B cell (primary cell): ENCODE results near the gene ABCA1. TPM values are rescaled to one million over a fixed set of nuclear protein-coding genes. Genes with fewer than 3 reads are reported as not detected.

ENCODE experiments used
- ATAC-seq: fragments of 200-7000 bp; cut with Tn5 transposase; one replicate; pipeline ENCODE4 v1.10.0; 2021; ENCODE audit warnings: low read depth, mild to moderate bottlenecking, moderate number of reproducible peaks, moderate library complexity
- CTCF ChIA-PET: fragments of 350-600 bp; sonication (Branson Sonifier 250); formaldehyde crosslinking; loops from one replicate; lab custom pipeline; 2021; ENCODE audit warnings: antibody characterized with exemption, inconsistent platforms; lab: Charles Lee
- POLR2A ChIA-PET: fragments of 350-600 bp; sonication (Branson Sonifier 250); formaldehyde crosslinking; loops from one replicate; lab custom pipeline; 2021; ENCODE audit warnings: antibody characterized with exemption; lab: Charles Lee
- DNase-seq: peaks from one replicate; pipeline ENCODE4 v3.0.0; 2013
- H2AFZ ChIP-seq: 2 replicates; pipeline ENCODE4 v1.6.1; 2012; ENCODE audit warnings: mild to moderate bottlenecking, low read depth, low read length; ENCODE audit not compliant: insufficient read depth, poor library complexity, severe bottlenecking
- H3K27ac ChIP-seq, 2 donors: 1 replicate in 1 of 2; 2 replicates in 1 of 2; pipeline ENCODE4 v1.5.1; 2012 to 2013; ENCODE audit warnings: low read length in 2 of 2, mild to moderate bottlenecking in 2 of 2, moderate library complexity in 1 of 2
- H3K27me3 ChIP-seq, 4 experiments: fragments of 200-600 bp in 1 of 4; sonication (generic) in 1 of 4; replicated peaks in 1 of 4; 1 replicate in 2 of 4; 2 replicates in 2 of 4; pipeline versions ENCODE4 v1.6.1 to v1.7.0; 2013 to 2016; ENCODE audit warnings: low read length in 3 of 4, mild to moderate bottlenecking in 2 of 4, mixed read lengths in 1 of 4, moderate library complexity in 1 of 4; ENCODE audit not compliant: insufficient read depth in 4 of 4, control insufficient read depth in 3 of 4; ENCODE audit errors: control extremely low read depth in 1 of 4
- H3K36me3 ChIP-seq, 2 experiments: replicated peaks in 1 of 2; 1 replicate in 1 of 2; 2 replicates in 1 of 2; pipeline versions ENCODE4 v1.6.1 to v1.7.1; 2013; ENCODE audit warnings: low read length in 1 of 2; ENCODE audit not compliant: insufficient read depth in 2 of 2, control insufficient read depth in 1 of 2; ENCODE audit errors: control extremely low read depth in 1 of 2, extremely low read depth in 1 of 2
- H3K4me1 ChIP-seq, 2 donors: fragments of 200-600 bp in 1 of 2; sonication (generic) in 1 of 2; 1 replicate in 1 of 2; 2 replicates in 1 of 2; pipeline versions ENCODE4 v1.5.1 to v1.6.1; 2013 to 2017; ENCODE audit warnings: low read length in 2 of 2; ENCODE audit not compliant: control insufficient read depth in 2 of 2, insufficient read depth in 2 of 2
- H3K4me2 ChIP-seq: replicated peaks from 2 replicates; pipeline ENCODE3; 2012; ENCODE audit warnings: mild to moderate bottlenecking, low read depth, low read length; ENCODE audit not compliant: poor library complexity, severe bottlenecking
- H3K4me3 ChIP-seq, 5 experiments: fragments of 200-600 bp in 1 of 5; sonication (generic) in 1 of 5; 1 replicate in 3 of 5; 2 replicates in 2 of 5; pipeline versions ENCODE4 v1.5.1 to v1.7.0; 2011 to 2016; ENCODE audit warnings: low read length in 4 of 5, mild to moderate bottlenecking in 4 of 5, low read depth in 2 of 5, control low read depth in 1 of 5, moderate library complexity in 1 of 5; ENCODE audit not compliant: insufficient read depth in 1 of 5; ENCODE audit errors: control extremely low read depth in 1 of 5, extremely low read depth in 1 of 5
- H3K79me2 ChIP-seq: fragments of 200-600 bp; sonication (generic); one replicate; pipeline ENCODE4 v1.6.0; 2016; ENCODE audit warnings: low read length; ENCODE audit not compliant: control insufficient read depth, insufficient read depth
- H3K9ac ChIP-seq: fragments of 200-600 bp; sonication (generic); 2 replicates; pipeline ENCODE4 v1.6.1; 2017; ENCODE audit warnings: mild to moderate bottlenecking, low read length, moderate library complexity
- H3K9me3 ChIP-seq, 3 donors: one replicate each; pipeline versions ENCODE4 v1.6.1 to v1.7.1; 2013; ENCODE audit warnings: low read length in 2 of 3; ENCODE audit not compliant: control insufficient read depth in 2 of 3, insufficient read depth in 1 of 3; ENCODE audit errors: control extremely low read depth in 1 of 3
- H4K20me1 ChIP-seq: 2 replicates; pipeline ENCODE4 v1.6.0; 2012; ENCODE audit warnings: mild to moderate bottlenecking, low read length; ENCODE audit not compliant: insufficient read depth, control insufficient read depth, poor library complexity, severe bottlenecking
- H3K27ac Mint-ChIP-seq: one replicate; pipeline ENCODE4 v1.8.0; 2021; ENCODE audit warnings: mixed read lengths
- H3K27me3 Mint-ChIP-seq: one replicate; pipeline ENCODE4 v1.8.0; 2021; ENCODE audit warnings: mixed read lengths
- H3K4me1 Mint-ChIP-seq: one replicate; pipeline ENCODE4 v1.8.0; 2021; ENCODE audit warnings: mixed read lengths
- H3K4me3 Mint-ChIP-seq: one replicate; pipeline ENCODE4 v1.8.0; 2021; ENCODE audit warnings: mixed read lengths
- H3K9me3 Mint-ChIP-seq: one replicate; pipeline ENCODE4 v1.8.0; 2022; ENCODE audit warnings: mixed read lengths; ENCODE audit not compliant: insufficient read depth
- CTCF ChIP-seq: fragments of 200-600 bp; IDR thresholded peaks from one replicate; pipeline ENCODE4 v1.8.0; 2022; ENCODE audit warnings: antibody characterized with exemption, mild to moderate bottlenecking
- EZH2 ChIP-seq: IDR thresholded peaks from 2 replicates; pipeline ENCODE4 v1.6.1; 2012; ENCODE audit warnings: borderline replicate concordance, low read depth, mild to moderate bottlenecking, moderate library complexity, low read length; ENCODE audit not compliant: insufficient read depth, poor library complexity, severe bottlenecking
- WGBS: methylation state at CpG from one replicate; pipeline ENCODE4 v1.1.5; 2013; ENCODE audit warnings: missing lambda C conversion rate; ENCODE audit not compliant: insufficient coverage; 5-methylcytosine and 5-hydroxymethylcytosine counted together
- intact Hi-C: fragments of 100-400 bp; cut with micrococcal nuclease; formaldehyde crosslinking; loops from one replicate; pipeline ENCODE4 v1.10.0; 2022
- polyA plus RNA-seq: library from polyadenylated mRNA; depleted of rRNA; stranded (reverse); fragments of >200 nt; gene quantifications from 2 replicates; pipeline ENCODE4 v1.2.3, GENCODE V29; 2012
- total RNA-seq, 2 donors: library from RNA; stranded (reverse); fragments of 120-200 nt in 1 of 2; gene quantifications; 1 replicate in 1 of 2; 2 replicates in 1 of 2; pipeline versions ENCODE4 v1.2.3 to v1.2.4, GENCODE V29; 2013 to 2022

The ABCA1 gene
- total and polyA plus RNA-seq, 2 donors (not counting 1 experiment from before 2014, with no cell fraction given) = 5.2 to 24.0 TPM

GRCh38 chr9:104774831-104775573, 153.0 kb downstream of the ABCA1 start:
- no peaks in the 10 kb centered on the region for H3K36me3 ChIP-seq
- H2AFZ ChIP-seq = peak overlapping the region; percentile 68
- H3K27ac ChIP-seq = peak overlapping the region; percentile 77 to 81
- ChIA-PET CTCF (interaction anchor here (1.0 to 1.7 kb wide), 5 partner anchors 10 to 470 kb away, joined by 3 to 6 read pairs (median 4); partner anchors contain the start of genes NIPSNAP3B and SLC44A1), POLR2A (interaction anchor here (1.0 to 2.0 kb wide), 3 partner anchors 11 to 27 kb away, joined by 5 to 9 read pairs (median 6); partner anchors contain the start of genes NIPSNAP3A and NIPSNAP3B)
- WGBS = 86% methylated on average over 10 of the region's 11 CpGs
- no peaks in the 10 kb centered on the region for H3K79me2 ChIP-seq
- H3K9ac ChIP-seq = peak overlapping the region; percentile 49
- peak overlapping the region; percentile 52 for H3K4me2 ChIP-seq
- H3K27me3 ChIP-seq = no peaks in the 10 kb centered on the region
- no peak overlapping the region for H3K4me3 Mint-ChIP-seq
- H3K9me3 ChIP-seq = peaks cover 0 to 2% (median 0%) of the 10 kb centered on the region in 3 donors
- peak; percentile 86 for DNase-seq
- no peaks in the 10 kb centered on the region for H4K20me1 ChIP-seq
- H3K4me1 Mint-ChIP-seq = peaks cover 34% of the 10 kb centered on the region
- intact Hi-C loops = loop anchor here (1.0 to 5.0 kb wide), 5 partner anchors 11 to 467 kb away; partner anchors contain the start of genes NIPSNAP3A, NIPSNAP3B and SLC44A1
- peaks cover 38 to 43% of the 10 kb centered on the region in 2 donors for H3K4me1 ChIP-seq
- peak overlapping the region in 4 of 5 experiments; percentile 3 to 48 (median 36) for H3K4me3 ChIP-seq
- TF ChIP-seq CTCF (no peak), EZH2 (no peak)
- no peaks in the 10 kb centered on the region for H3K9me3 Mint-ChIP-seq
- no peaks in the 10 kb centered on the region for H3K27me3 Mint-ChIP-seq
- peak; percentile 90 for ATAC-seq
- H3K27ac Mint-ChIP-seq = no peak overlapping the region

- ATAC-seq (no peak), DNase-seq (no peak)
- Histone ChIP-seq H2AFZ (no peak overlapping the region), H3K9ac (peak overlapping the region; percentile 49), H3K4me2 (peak overlapping the region; percentile 52), H4K20me1 (no peaks in the 10 kb centered on the region), H3K4me3 (peak overlapping the region in 1 of 5 experiments; percentile 45), H3K36me3 (no peaks in the 10 kb centered on the region), H3K9me3 (peaks cover 0 to 4% (median 0%) of the 10 kb centered on the region in 3 donors), H3K4me1 (peaks cover 42 to 49% of the 10 kb centered on the region in 2 donors), H3K79me2 (no peaks in the 10 kb centered on the region), H3K27ac (no peak overlapping the region), H3K27me3 (no peaks in the 10 kb centered on the region)
- POLR2A ChIA-PET = interaction anchor here (1.0 to 2.0 kb wide), 2 partner anchors 11 to 26 kb away, joined by 5 to 6 read pairs; partner anchors contain the start of genes NIPSNAP3A and NIPSNAP3B
- Mint-ChIP-seq H3K4me1 (peaks cover 38% of the 10 kb centered on the region), H3K27ac (no peak overlapping the region), H3K4me3 (peak overlapping the region; percentile 56), H3K27me3 (no peaks in the 10 kb centered on the region), H3K9me3 (no peaks in the 10 kb centered on the region)
- intact Hi-C loops = loop anchor here (2.0 kb wide), 1 partner anchor 149 kb away; no protein-coding TSS in a partner anchor
- TF ChIP-seq EZH2 = no peak
- CTCF ChIA-PET = interaction anchor here (1.1 to 1.7 kb wide), 3 partner anchors 9 to 26 kb away, joined by 3 to 6 read pairs (median 4); partner anchors contain the start of gene NIPSNAP3B
- WGBS = no CpG with 5 or more reads among the region's 1 CpG
These were observed 153.8 kb downstream of the ABCA1 start for GRCh38 chr9:104774132-104774531.
